Activated CD8-positive, alpha-beta memory T cell treated with anti-CD3 and anti-CD28 coated beads for 1 hour (primary cell): ENCODE data around the gene DCAF11.
"Not testable (repeated sequence)": the region's sequence is repeated elsewhere in the genome, so short reads cannot be mapped to it uniquely, and the experiment has no call there.

Source experiments
- DNase-seq, 2 donors: peaks; one replicate each; pipeline ENCODE4 v3.0.0-alpha.2; 2020; ENCODE audit warnings: low read depth in 1 of 2; ENCODE audit errors: extremely low read depth in 1 of 2

The DCAF11 gene

DNA sequence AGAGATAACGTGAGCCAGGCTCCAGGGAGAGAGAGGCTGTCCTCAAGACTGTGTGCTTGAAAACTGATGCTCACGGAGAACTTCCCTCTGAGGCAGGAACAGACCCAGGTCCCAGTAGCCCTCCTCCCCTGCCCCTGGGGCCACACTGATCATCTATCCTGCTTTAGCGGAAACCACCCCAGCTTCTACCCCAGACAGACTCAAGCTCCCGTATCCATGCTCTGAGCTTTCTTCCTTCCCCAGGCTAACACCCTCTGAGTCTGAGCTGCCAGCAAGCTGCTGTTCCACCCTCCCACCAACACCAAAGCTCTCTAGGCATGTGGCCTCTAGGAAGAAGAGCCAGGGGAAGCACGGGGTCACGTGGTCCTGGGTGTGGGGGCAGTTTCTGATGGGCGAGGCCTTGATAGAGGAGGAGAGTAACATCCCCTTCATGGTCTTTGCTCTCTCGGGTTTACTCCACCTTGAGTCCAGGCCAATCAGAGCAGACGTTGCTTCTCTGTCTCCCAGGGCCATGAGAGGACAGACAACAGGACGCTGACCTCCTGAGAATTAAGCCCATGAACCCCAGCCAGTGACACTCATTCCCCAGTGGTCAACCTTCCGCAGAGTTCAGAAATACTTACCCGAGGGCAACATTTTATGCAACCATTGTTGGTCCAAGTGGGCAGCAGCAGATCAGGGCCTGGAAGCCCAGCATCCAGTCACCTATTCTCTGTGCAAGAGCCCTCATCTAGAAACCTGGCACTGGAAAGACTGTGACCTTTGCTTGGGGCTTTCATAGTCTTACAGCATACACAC is 19.1 kb upstream of the DCAF11 start:
- DNase-seq: no peak

DNA sequence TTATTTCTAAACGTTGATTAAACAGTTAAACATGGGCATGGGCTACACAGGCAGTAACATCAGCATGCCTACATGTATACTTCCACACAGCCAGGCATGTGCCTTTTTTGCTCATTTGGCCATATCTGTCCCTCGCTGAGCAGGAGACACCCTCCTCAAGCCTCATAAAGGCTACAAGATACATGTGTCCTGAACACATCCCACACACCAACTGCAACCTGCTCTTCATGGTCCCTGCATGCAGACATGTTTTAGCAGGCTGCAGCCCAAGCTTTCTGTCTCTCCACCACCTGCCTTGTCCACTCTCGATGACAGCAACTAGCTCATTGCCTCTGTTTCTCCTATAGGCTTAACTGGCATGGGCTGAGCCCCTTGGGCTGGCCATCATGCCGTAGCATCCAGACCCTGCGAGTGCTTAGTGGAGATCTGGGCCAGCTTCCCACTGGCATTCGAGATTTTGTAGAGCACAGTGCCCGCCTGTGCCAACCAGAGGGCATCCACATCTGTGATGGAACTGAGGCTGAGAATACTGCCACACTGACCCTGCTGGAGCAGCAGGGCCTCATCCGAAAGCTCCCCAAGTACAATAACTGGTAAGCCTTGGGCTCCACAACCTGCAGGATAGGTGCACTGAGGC is 17.9 kb upstream of the DCAF11 start:
- DNase-seq: no peak

GRCh38 chr14:24098229-24098926 is 16.2 kb upstream of the DCAF11 start:
- DNase-seq: no peak

DNA sequence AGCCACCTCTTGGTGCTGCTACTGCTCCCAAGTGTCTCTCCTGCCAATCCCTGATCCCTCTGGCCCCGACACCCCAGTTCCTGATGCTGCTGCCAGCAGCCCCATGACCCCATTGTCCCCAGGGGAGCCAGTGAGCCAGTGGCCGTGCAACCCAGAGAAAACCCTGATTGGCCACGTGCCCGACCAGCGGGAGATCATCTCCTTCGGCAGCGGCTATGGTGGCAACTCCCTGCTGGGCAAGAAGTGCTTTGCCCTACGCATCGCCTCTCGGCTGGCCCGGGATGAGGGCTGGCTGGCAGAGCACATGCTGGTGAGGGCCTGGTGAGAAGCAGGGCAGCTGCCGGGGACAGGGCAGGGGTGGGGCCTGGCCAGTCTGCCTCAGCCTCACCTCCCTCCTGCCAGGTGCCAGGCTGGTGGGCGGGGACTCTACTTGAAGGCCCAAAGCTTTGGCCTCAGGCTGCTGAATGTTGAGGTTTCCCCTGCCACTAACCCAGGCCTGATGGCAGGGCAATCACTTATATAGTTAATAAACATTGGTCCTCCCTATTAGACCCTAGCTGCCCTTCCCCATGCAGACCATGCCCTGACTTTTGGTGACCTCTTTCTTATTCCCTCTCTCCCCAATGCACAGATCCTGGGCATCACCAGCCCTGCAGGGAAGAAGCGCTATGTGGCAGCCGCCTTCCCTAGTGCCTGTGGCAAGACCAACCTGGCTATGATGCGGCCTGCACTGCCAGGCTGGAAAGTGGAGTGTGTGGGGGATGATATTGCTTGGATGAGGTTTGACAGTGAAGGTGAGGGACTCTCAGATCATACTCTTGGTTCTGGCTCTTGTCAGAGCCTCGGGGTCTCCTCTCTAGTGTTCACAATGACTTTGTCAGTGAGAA is 15.4 kb upstream of the DCAF11 start:
- no peak for DNase-seq

DNA sequence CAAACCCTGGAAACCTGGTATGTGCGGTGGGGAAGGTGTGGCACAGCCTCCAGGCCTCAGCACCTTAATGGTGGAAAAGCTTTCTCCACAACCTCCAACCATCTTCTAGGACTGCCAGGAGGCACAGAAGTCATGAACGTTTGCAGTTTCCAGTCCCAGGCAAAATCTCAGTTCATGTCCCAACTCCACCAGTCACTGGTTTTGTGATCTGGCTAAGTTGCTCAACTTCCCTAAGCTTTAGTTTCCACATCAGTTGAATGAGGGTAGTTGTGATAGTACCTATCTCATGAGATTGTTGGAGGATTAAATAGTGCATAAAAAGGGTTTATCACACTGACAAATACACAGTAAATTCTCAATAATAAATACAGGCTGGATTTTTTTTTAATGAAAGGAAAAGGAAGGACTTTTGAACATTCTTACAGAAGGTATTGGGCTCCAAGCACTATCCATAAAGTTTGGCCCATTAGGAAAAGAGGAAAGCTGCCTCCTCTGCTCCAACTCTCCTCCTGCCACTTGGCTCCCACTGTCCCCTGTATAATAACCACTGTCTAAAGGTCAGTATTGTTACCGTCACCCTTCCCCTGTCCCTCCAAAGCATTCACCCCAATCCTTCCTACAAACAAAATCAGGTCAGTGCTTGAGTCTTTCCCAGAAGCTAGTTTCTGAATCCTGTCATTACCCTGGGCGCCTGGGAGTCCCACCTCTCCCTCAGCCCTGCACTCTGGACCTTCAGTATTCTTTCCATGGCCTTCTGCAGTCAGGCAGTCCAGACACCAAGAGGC is 14.2 kb upstream of the DCAF11 start:
- DNase-seq: no peak

- DNase-seq: no peak
Measured at GRCh38 chr14:24100982-24101494, 13.5 kb upstream of the DCAF11 start.

GRCh38 chr14:24102357-24103048 is 12.1 kb upstream of the DCAF11 start:
- DNase-seq: no peak

DNA sequence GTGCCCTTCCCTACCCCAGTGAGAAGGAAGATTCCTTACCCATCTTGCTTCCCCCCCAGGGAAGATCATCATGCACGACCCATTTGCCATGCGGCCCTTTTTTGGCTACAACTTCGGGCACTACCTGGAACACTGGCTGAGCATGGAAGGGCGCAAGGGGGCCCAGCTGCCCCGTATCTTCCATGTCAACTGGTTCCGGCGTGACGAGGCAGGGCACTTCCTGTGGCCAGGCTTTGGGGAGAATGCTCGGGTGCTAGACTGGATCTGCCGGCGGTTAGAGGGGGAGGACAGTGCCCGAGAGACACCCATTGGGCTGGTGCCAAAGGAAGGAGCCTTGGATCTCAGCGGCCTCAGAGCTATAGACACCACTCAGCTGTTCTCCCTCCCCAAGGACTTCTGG is 11.1 kb upstream of the DCAF11 start:
- DNase-seq: no peak

GRCh38 chr14:24105609-24106239 is 8.9 kb upstream of the DCAF11 start:
- DNase-seq: not testable (repeated sequence)

GRCh38 chr14:24106672-24107271 is 7.8 kb upstream of the DCAF11 start:
- no peak for DNase-seq

- DNase-seq: no peak
Measured at GRCh38 chr14:24108336-24108874, 6.2 kb upstream of the DCAF11 start.

- DNase-seq: no peak
Measured at GRCh38 chr14:24110060-24110459, 4.5 kb upstream of the DCAF11 start.

DNA sequence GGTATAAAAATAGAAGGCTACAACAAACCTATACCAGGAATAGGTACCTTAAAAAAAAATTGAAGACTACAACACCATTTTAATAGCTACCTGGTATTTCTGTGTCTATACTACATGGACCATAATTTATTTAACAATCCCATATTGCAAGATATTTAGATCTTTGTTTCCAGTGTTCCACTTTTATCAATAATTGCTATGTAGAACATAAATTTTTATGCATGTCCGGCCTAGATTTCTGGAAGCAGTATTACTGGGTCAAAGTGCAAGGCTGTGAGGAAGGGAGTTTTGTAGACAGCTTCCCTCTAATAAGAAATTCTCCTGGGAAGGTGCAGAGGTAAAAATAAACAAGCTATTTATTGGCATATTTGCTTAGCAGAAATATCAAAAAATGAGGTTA is 4.1 kb upstream of the DCAF11 start:
- no peak for DNase-seq

DNA sequence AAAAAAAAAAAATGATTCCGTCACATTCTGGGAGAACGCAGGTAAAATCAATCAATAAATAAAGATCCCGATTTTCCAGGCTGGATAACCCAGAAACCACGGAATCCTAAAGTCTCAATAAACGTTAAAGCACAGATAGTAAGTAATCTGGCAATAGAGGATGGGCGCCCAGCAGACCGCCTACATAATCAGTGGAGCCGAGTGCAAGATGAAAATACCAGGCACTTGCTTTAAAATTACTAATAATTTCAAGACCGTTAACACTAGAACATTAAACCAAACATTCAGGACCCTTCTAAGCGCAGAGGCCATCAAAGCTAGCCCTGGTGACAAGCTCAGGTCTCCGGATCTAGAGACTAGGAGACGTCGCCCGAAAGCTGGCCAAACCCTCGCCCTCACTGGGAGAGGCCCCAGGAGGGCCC is 1.2 kb upstream of the DCAF11 start:
- no peak for DNase-seq

DNA sequence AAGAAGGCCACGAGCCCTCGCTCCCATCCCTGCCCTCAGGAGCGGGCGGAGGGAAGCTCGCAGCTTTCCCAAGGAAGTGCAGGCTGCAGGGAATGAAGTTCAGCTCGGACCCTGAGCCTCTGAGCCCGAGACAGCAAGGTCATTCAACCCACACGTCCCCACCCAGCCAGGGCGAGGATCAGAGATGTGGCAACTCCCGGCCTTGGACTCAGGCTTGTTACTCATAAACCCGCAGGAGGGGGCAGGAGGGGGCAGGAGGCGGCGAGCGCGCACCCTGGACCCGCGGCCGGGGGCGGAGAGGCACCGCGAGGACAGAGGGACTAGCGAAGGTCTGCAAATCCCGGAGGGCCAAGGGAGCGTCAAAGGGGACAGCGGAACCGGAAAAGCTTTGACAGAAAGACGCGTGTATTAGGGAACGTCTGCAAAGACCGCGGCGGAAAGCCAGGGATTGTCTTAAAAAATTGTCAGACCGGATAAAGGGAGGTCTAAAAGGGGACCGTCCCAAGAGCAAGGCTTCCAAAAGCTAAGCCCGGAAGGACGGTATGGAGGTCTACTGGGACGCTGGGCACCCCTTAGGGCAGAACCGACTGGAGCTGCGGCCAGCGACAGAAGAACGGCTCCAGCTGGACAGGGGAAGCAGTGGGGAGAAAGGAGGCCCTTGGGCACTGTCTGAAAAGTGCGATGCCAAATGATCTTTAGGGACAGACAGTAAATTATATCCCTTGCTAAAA is 611 bp upstream of the DCAF11 start:
- DNase-seq: peak; percentile 49 to 55

- no peak for DNase-seq
Measured at GRCh38 chr14:24115422-24116127, 998 bp downstream of the DCAF11 start.
